ENCODE results near the gene C2CD2L.
A peak's percentile ranks its signal among the peaks of the same experiment; 100 is the strongest.

C2CD2L gene

DNA sequence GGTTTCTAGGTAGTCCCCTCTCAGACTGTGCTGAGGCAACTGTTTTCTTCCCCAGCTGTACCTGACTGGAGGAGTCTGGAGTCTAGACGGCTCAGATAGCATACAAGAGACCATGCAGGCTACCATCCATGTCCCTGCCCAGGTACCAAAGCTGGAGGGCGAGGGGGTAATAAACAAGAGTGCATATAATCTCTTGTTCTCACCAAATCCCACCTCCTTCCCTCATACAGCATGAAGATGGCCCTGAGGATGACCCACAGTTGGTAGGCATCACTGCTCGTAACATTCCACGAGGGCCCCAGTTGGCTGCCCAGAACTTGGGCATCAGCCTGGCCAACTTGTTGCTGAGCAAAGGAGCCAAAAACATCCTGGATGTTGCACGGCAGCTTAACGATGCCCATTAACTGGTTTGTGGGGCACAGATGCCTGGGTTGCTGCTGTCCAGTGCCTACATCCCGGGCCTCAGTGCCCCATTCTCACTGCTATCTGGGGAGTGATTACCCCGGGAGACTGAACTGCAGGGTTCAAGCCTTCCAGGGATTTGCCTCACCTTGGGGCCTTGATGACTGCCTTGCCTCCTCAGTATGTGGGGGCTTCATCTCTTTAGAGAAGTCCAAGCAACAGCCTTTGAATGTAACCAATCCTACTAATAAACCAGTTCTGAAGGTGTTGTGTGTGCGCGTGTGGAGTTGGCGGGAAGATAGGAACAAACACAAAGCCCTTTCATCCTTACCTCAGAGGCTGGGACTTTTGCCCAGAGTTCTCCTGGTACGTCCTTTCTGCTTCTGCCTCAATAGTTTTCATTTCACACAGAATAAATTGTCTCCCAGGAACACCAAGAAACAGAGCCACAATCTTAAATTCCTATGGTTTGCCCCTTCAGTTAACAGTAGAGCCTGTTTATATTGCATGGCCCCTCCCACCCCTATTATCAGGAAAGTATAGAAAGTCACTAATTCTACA is 14.0 kb upstream of the C2CD2L start:
- Histone ChIP-seq H4K20me1 (ENCODE audit: insufficient read depth, low read length, poor library complexity, severe bottlenecking) (peaks cover 35% of the 10 kb centered on the region), H3F3A (ENCODE audit: low read depth) (peaks cover 17% of the 10 kb centered on the region), H3K36me3 (ENCODE audit: insufficient read depth, low read length) (peaks cover 38% of the 10 kb centered on the region), H3K4me3 (ENCODE audit: low read length, poor library complexity, severe bottlenecking) (peak overlapping the region; percentile 82), H3K9me2 (replicated peaks; ENCODE audit: low read depth, low read length) (no peaks in the 10 kb centered on the region), H3K9ac (ENCODE audit: low read depth, low read length, poor library complexity, severe bottlenecking) (peak overlapping the region; percentile 100), H2AFZ (ENCODE audit: low read length) (no peak overlapping the region), H3K4me1 (ENCODE audit: insufficient read depth, low read length, poor library complexity, severe bottlenecking) (peaks cover 48% of the 10 kb centered on the region), H3K79me2 (ENCODE audit: insufficient read depth, low read length) (peaks cover 89% of the 10 kb centered on the region), H3K9me3 (ENCODE audit: insufficient read depth, low read depth, low read length) (no peaks in the 10 kb centered on the region), H3K27me3 (ENCODE audit: insufficient read depth, low read length, poor library complexity, severe bottlenecking) (peaks cover 15% of the 10 kb centered on the region), H3K4me2 (ENCODE audit: low read depth, low read length, poor library complexity, severe bottlenecking) (peak overlapping the region; percentile 95)
- no peak for TF ChIP-seq EZH2phosphoT487 (IDR thresholded peaks at IDR 0.05; ENCODE audit: borderline replicate concordance)
- TF ChIP-seq, protein P1, sequence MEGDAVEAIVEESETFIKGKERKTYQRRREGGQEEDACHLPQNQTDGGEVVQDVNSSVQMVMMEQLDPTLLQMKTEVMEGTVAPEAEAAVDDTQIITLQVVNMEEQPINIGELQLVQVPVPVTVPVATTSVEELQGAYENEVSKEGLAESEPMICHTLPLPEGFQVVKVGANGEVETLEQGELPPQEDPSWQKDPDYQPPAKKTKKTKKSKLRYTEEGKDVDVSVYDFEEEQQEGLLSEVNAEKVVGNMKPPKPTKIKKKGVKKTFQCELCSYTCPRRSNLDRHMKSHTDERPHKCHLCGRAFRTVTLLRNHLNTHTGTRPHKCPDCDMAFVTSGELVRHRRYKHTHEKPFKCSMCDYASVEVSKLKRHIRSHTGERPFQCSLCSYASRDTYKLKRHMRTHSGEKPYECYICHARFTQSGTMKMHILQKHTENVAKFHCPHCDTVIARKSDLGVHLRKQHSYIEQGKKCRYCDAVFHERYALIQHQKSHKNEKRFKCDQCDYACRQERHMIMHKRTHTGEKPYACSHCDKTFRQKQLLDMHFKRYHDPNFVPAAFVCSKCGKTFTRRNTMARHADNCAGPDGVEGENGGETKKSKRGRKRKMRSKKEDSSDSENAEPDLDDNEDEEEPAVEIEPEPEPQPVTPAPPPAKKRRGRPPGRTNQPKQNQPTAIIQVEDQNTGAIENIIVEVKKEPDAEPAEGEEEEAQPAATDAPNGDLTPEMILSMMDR (conservative IDR thresholded peaks at IDR 0.05; ENCODE audit: low read length): no peak

DNA sequence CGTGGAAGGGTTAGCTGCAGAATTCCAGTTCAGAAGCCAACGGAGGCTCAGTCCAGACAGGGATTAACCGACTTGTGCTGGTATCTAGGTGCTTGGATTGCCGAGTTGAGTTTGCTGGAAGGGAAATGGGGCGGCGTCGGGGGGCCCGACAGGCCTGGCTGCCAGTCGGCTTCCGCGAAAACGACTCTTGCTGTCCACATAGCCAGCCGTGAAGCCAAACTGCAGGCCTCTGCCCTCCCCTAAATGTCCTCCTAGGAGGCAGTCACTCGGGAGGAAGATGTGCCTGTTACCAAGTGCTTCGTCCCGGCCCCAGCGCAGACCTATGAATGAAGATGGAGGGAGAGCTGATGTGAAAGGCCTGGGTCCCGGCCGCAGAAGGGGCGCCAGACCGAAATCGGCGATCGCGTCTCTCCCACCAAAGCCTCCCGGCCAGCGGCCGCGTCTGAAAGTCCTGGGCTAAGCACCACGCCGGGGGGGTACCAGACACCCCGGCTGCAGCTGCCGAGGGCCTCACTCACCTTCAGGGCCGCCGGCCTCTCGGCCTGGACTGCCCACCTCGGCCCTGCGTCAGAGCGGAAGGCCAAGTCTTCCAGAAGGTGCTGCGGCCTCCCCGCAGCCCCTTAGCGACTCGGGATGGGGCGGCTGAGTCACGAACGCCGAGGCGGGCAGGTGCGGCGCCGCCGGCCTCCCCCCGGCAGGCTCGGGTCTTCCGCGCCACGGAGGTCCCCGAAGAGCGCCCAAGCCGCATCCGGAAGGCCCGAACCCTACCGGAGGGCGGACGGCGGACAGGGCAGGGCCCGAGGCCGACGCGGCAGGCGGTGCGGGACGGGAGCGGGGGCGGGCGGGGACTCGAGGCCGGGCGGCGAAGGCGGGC is 13.0 kb upstream of the C2CD2L start:
- H3F3A ChIP-seq (ENCODE audit: low read depth): peaks cover 17% of the 10 kb centered on the region
- no peak overlapping the region for H2AFZ ChIP-seq (ENCODE audit: low read length)
- H3K9me2 ChIP-seq (replicated peaks; ENCODE audit: low read depth, low read length): no peaks in the 10 kb centered on the region
- peaks cover 86% of the 10 kb centered on the region for H3K79me2 ChIP-seq (ENCODE audit: insufficient read depth, low read length)
- H4K20me1 ChIP-seq (ENCODE audit: insufficient read depth, low read length, poor library complexity, severe bottlenecking): peaks cover 35% of the 10 kb centered on the region
- peaks cover 15% of the 10 kb centered on the region for H3K27me3 ChIP-seq (ENCODE audit: insufficient read depth, low read length, poor library complexity, severe bottlenecking)
- H3K9ac ChIP-seq (ENCODE audit: low read depth, low read length, poor library complexity, severe bottlenecking): peak overlapping the region; percentile 100
- peaks cover 43% of the 10 kb centered on the region for H3K4me1 ChIP-seq (ENCODE audit: insufficient read depth, low read length, poor library complexity, severe bottlenecking)
- no peaks in the 10 kb centered on the region for H3K9me3 ChIP-seq (ENCODE audit: insufficient read depth, low read depth, low read length)
- peak overlapping the region; percentile 95 for H3K4me2 ChIP-seq (ENCODE audit: low read depth, low read length, poor library complexity, severe bottlenecking)
- H3K36me3 ChIP-seq (ENCODE audit: insufficient read depth, low read length): peaks cover 42% of the 10 kb centered on the region
- H3K4me3 ChIP-seq (ENCODE audit: low read length, poor library complexity, severe bottlenecking): peak overlapping the region; percentile 82
- no peak for TF ChIP-seq EZH2phosphoT487 (IDR thresholded peaks at IDR 0.05; ENCODE audit: borderline replicate concordance)
- TF ChIP-seq, protein P1 (conservative IDR thresholded peaks at IDR 0.05; ENCODE audit: low read length): no peak

- H3K9me3 ChIP-seq (ENCODE audit: insufficient read depth, low read depth, low read length): no peaks in the 10 kb centered on the region
- peak overlapping the region; percentile 82 for H3K4me3 ChIP-seq (ENCODE audit: low read length, poor library complexity, severe bottlenecking)
- peaks cover 88% of the 10 kb centered on the region for H3K79me2 ChIP-seq (ENCODE audit: insufficient read depth, low read length)
- H3K4me1 ChIP-seq (ENCODE audit: insufficient read depth, low read length, poor library complexity, severe bottlenecking): peaks cover 39% of the 10 kb centered on the region
- H4K20me1 ChIP-seq (ENCODE audit: insufficient read depth, low read length, poor library complexity, severe bottlenecking): peaks cover 35% of the 10 kb centered on the region
- H3K36me3 ChIP-seq (ENCODE audit: insufficient read depth, low read length): peaks cover 42% of the 10 kb centered on the region
- no peaks in the 10 kb centered on the region for H3K9me2 ChIP-seq (replicated peaks; ENCODE audit: low read depth, low read length)
- peaks cover 14% of the 10 kb centered on the region for H3F3A ChIP-seq (ENCODE audit: low read depth)
- no peak for TF ChIP-seq EZH2phosphoT487 (IDR thresholded peaks at IDR 0.05; ENCODE audit: borderline replicate concordance)
- TF ChIP-seq, protein P1 (conservative IDR thresholded peaks at IDR 0.05; ENCODE audit: low read length): peak; percentile 57
- peak overlapping the region; percentile 95 for H3K4me2 ChIP-seq (ENCODE audit: low read depth, low read length, poor library complexity, severe bottlenecking)
- no peak overlapping the region for H2AFZ ChIP-seq (ENCODE audit: low read length)
- peak overlapping the region; percentile 100 for H3K9ac ChIP-seq (ENCODE audit: low read depth, low read length, poor library complexity, severe bottlenecking)
- peaks cover 15% of the 10 kb centered on the region for H3K27me3 ChIP-seq (ENCODE audit: insufficient read depth, low read length, poor library complexity, severe bottlenecking)
Observed at GRCh38 chr11:119094816-119095065, 12.4 kb upstream of the C2CD2L start.

Measured in Loucy (cell line).